CMK (cell line): Measurements from ENCODE around the gene FBLN5.
"Not testable (repeated sequence)": the region's sequence is repeated elsewhere in the genome, so short reads cannot be mapped to it uniquely, and the experiment has no call there.

Source experiments
- DNase-seq: peaks from one replicate; pipeline ENCODE4 v3.0.0-alpha.2; 2010; ENCODE audit warnings: low read depth

The FBLN5 gene

DNA sequence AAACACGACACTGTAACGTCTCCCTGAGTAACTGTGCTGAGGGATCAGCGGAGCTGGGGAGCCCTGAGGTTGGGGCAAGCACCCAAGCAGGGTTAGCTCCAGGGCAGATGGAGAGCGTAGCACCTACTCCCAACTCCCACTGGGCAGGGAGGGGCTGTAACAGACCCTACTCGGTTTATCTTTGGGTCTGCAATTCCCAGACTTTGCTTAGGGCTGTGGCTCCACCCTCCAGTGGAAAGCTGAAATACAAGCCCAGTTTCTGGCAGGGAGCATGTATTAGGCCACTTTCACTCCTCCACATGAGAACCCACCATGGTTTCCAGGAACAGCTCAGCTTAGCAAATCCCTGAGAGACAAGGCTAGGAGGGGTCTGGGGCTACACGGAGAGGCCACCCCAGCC lies 62.8 kb downstream of the FBLN5 start:
- no peak for DNase-seq

DNA sequence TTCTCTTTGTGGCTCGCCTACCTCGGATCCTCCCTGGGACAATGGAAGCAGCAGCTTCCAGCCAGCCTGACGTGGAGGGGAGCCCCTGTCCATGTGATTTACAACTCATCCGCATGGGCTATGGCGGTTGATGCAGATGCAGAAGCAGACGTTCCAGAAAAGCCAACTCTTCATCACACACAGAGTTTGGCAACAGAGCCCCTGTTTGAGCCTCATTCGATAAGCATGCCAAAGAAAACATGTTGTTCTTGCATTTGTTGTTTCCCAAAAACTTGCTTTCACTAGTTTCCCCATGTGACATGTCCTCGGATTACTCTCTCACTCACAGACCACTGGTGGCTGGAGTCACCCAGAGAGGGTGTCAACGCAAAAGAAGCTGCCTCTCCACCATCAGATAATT lies 63.7 kb downstream of the FBLN5 start:
- no peak for DNase-seq

DNA sequence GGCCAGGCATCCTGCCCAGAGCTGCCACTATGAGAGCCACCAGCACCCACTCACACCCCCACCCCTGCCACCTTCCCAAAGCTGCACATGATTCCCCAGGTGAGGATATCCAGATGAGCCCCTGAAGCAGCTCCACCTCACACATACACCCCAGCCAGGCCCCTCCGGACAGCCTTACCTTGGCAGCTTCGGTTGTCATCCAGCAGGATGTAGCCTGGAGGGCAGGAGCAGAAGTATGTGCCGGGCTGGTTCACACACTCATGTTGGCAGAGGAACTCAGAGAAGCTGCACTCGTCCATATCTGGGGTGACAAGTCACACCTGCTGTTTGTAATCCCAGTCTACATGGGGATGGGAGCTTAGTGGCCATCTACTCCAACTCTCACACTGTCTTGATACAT lies 64.7 kb downstream of the FBLN5 start:
- no peak for DNase-seq

DNA sequence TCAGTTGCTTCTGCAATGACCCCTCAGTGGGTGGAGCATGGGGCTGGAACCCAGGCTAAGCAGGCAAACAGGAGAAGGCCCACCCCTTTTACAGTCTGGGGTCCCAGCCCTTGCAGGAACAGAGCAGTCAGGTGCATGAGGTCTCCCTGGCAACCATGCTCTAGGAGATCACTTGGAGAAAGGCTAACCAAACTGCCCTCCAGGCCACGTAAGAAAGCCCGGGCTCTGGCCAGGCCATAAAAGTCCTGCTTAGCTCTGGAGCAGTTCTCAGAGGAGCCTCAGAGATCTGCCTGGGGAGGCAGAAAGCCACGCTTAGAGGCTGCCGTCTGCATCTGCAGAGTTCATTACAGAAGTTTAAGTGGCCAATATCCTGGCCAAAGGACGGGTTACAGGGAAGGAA lies 65.1 kb downstream of the FBLN5 start:
- no peak for DNase-seq

DNA sequence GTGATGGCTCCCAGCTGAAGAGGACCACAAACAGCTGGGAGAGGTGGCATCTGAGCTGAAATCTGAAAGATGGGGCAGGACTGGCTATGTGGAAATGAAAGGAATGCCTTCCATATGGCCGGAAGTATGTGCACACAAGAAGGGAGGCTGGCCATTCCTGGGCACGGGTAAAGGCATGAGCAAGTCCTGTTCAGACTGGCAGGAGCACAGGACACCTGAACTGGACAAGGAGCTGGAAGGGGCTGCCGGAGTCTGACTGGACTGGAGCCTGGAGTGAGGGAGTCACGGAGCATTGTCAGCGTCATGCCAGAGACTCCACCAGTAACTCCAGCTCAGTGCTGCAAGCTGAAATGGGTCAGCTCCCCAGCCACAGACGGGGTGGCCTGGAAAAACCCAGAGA lies 68.3 kb downstream of the FBLN5 start:
- no peak for DNase-seq

DNA sequence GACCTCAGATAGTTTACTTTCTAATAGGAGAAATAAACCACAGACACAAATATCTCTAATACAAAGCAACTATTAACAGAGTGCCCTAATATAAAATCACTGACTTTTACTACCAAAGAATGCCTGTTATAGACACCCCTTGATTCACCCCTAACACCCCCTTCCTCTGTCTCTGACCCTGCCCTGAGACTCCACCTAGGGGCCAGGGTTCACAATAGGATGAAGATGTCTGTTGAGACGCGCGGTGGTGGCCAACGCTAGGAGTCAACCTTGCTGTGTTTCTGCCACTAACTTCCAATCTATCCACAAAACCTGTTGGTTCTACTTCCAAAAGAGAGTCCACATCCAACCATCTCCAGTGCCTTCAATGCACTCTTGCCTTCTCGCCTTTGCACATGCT lies 69.2 kb downstream of the FBLN5 start:
- DNase-seq, result no peak

DNA sequence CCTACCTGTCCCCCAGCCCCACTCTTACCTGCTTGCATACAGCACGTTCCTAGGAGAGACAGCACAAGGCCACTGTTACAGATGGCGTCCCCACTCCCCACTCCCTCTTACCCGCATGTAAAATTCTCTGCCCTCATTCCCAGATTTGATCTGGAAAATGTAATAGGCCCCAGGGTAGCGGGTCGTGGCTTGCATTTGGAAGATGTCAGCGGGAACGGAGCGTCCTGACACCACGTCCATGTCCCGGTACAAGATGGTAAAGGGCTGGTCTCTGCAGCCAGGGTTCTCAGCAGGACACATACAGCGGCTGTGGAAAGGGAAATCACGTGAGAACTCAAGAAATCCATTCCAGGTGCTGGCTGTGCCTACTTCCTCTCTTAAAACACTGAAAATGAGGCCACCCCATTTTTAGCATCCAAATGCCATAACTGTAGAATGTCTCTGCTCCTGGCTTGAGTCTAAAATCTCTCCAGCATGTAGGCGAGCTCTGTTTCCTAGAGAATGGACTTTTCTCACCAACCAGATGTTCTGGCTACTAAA lies 70.0 kb downstream of the FBLN5 start:
- no peak for DNase-seq

DNA sequence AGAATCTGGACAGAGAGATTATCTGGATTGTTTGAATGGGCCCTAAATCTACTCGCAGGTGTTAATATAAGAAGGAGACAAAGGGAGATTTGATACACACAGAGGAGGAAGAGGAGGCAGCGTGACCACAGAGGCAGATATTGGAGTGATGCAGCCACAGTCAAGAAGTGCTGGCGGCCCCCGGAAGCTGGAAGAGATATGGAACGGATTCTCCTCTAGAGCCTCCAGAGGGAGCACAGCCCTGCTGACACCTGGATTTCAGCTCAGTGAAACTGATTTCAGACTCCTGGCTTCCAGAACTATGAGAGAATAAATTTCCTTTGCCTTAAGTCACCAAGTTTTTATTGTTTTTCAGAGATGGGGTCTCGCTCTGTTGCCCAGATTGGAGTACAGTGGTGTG lies 71.0 kb downstream of the FBLN5 start:
- no peak for DNase-seq

DNA sequence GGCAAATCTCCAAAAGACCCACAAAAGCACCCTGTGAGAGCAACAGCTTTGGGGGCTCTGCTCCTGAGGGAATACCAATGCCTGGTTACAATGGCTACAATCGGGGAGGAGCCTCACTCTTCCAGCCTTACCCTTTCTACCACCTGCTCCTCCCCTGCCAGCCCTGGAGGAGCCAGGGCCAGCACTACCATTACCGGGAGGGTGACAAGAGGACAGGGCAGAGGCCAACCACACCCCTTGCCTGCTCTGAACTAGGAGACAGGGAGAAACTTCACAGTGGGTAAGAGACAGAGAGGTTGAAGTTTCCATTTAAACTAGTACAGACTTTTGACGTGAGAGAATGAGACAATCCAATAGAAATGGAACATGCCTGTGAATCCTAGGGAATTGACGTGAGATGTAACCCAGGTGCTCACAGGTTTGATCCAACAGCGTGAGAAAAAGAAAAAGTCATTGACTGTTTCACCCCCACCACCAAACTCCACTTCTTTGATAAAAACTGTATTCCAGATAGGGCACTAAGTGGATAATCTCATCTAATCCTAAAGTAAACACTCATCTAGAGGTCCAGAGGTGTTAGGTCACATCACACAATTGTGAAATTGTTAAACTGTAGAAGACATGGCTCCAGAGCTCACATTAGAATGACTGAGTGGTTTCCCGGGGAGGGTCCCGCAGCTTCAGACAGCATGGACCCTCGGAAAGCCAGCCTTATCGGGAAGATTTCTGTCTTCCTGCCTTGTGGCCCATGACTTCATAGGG lies 71.8 kb downstream of the FBLN5 start:
- DNase-seq, result no peak

DNA sequence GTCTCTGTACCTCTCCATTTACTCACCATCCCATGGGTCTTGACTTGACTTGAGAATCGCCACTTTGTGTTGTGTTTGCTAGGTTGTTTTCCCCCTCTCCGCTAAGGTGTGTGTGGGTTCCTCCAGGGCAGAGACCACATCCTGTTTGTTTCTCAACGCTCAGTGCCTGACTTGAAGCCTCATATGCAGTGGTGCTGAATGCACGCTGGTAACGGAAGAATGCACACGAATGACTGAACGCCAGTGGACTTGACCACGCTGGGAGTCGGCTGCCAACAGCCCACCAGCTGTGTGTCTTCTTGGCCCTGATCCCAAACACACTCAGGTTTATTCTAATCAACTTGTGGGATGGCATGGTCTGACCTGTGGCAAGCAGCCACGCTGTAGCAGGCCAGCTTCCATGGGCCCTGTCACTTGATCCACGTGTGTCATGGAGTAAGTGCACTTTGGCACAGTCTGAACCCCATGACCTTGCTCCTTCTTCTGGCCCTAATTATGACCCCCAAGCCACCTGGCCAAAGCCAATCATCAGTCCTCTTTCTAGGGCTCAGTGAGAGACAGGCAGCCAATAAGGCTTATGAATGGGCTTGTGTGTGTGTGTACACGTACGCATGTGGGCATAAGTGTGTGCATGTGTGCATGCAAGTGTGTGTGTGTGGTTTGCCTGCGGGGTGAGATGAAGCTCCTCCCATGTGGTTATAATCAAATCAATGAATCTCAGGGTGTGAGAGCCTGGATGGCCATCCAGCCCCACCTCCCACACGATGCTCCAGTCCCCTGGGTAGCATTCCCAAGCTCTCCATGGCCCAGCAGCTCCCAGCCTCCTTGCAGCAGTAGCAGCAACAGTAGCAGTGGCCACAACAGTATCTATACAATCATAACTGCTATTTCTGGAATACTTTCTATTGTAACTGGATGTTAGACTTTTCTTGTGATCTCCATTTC lies 73.8 kb downstream of the FBLN5 start:
- DNase-seq, result no peak

DNA sequence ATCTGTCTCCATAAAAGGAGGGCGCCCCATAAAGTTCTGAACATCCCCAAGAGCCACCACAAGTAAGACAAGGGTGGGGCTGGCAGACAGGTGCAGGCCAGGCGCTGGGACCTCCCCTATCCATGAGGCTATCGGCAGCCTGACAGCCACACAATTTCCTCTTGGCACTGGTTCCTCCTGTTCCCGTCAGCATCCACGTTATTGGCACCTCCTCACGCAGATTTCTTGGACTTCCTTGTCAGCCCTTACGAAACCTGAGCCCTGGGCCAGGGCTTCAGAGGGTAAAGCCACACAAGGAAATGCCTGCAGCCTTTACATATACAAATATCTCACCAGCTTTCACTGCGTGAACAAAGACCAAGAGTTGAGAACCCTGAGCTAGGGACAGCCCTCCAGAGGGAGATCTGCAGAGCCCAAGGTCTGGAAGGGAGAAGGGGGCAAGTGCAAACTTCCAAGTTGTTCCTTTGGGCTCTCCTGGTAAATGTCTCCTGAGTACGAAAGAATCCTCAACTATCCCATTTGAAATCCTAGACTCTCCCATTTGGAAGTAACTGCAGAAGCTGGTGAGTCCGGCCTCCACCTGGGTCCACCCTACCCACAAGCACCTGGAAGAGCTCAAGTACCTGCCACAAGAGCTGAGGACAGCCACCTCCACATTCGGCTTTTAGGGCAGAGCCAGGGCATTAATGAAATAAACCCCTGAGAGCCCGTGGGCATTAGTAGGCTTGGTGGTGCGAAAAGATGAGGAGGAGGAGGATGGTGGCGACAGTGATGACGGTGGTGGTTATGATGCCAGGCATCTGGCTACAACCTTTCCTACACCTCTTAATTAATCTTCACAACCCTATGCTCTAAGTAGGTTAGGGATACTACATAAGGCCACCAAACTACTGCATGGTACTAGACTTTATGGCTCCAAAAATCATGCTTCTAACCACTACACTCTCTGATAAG lies 74.7 kb downstream of the FBLN5 start:
- no peak for DNase-seq

DNA sequence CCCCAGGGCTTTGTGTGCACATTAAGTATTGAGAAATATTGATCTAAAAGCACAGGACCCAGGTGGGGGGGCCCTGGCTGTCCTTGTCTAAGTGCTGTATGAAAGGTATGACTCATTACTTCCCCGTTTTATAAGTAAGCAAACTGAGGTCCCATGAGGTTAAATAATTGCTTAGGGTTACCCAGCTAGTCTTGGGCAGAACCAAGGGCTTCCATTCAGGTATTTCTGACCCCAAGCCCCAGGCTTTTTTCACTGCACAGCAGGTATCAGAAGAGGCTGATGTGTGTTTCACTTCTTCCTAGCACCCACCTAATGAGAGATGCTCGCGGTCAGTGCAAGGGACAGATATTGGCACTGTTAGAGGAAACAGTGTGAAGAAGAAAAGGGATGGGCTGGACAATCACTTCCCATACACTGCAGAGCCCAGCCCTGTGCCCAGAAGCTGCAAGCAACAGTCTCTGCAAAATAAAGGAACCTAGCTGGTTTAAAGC lies 75.4 kb downstream of the FBLN5 start:
- no peak for DNase-seq

DNA sequence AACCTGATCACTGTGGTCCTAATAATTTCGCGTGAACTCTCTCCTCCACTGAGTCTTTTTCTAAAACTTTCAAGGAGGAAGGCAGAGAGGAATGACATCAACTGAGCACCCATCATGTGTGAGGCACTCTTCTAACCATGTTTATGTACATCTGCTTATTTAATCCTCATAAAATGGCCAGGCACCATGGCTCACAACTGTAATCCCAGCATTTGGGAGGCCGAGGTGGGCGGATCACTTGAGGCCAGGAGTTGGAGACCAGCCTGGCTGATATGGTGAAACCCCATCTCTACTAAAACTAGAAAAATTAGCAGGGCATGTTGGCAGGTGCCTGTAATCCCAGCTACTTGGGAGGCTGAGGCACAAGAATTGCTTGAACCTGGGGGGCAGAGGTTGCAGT lies 76.1 kb downstream of the FBLN5 start:
- DNase-seq, result not testable (repeated sequence)

DNA sequence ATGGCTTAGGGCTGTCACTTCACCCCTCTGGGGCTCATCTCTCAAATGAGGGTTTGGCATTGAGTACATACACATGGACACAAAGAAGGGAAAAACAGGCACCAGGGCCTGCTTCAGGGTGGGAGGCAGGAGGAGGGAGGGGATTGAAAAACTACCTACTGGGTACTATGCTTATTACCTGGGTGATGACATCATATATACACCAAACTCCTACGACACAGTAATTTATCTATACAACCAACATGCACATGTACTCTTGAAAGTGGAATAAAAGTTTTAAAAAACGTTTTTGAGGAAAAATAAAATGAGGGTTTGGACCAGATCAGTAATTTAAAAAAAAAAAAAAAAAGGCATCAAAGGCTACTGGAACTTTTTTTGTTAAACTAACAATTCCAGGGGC lies 76.6 kb downstream of the FBLN5 start:
- no peak for DNase-seq

DNA sequence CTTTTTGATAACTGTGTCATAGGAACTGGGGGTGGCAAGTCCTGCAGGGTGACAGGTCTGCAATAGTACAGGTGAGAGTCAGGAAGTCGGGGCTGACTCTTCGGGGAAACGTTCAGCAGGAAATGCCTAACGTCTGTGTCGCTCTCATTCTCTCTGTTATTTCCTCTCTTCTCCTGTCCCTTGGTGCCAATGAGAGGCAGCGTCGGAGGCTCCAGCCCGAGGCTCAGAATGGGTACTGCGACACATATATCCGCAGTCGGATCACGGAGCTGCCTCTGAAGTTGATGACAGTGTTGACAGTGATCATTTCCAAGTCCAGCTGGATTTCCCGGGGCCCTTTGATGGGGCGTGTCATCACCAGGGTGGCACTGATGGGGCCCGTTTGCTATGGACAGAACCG lies 77.5 kb downstream of the FBLN5 start:
- DNase-seq, result no peak

DNA sequence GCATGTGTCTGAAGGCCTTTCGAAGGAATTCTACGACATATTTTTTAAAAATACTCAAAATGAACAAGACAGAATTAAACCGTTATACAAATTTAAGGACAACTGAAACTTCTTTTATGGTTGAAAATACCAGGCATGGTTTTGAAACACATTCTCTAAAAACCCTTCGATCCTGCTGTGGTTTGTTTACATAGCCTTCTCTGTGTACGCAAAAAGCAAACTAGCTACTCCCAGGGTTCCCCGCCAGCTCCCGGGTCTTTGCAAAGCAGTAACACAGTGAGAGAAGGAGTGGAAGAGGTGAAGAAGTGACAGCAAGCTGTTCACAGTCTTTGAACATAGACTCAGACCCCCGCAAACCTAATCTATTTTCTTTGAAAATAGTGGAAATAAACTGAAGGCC lies 77.9 kb downstream of the FBLN5 start:
- DNase-seq, result no peak

DNA sequence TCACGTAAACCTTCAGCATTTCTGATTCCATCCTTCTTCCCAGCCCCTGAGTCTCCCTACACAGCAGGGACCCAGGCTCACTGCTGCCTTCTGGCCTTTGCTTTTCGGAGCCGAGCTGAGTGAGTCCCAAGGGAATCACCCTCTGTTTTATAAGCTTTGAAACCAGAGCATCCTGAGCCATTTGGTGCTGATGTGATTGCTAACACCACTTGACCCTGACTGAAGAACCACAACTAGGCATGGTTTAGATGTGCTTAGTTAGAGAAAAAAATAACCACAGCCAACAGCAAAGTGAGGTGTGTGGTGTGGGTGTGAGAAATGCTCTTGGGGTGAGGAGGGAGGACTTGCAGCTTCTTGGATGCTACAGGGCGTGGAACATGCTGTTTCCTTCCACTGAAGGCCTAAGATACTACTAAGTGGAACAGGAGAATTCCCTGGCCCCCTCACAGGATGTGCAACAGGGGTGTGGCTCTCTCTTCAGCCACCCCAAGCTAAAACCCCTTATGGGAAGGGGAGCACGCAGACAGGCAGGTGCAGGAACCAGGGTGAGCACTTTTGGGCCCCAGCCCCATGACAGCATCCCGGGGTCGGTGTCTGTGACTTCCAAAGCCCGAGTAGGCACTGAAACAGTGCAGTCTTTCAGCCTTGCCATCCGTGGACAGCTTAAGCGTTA lies 80.0 kb downstream of the FBLN5 start, which contains the start of gene TC2N:
Gene TC2N, minus strand, starts transcription at position 221 of the 673 bp plus-strand sequence. CDS start 53,767 bp downstream, outside the sequence.
- no peak for DNase-seq

DNA sequence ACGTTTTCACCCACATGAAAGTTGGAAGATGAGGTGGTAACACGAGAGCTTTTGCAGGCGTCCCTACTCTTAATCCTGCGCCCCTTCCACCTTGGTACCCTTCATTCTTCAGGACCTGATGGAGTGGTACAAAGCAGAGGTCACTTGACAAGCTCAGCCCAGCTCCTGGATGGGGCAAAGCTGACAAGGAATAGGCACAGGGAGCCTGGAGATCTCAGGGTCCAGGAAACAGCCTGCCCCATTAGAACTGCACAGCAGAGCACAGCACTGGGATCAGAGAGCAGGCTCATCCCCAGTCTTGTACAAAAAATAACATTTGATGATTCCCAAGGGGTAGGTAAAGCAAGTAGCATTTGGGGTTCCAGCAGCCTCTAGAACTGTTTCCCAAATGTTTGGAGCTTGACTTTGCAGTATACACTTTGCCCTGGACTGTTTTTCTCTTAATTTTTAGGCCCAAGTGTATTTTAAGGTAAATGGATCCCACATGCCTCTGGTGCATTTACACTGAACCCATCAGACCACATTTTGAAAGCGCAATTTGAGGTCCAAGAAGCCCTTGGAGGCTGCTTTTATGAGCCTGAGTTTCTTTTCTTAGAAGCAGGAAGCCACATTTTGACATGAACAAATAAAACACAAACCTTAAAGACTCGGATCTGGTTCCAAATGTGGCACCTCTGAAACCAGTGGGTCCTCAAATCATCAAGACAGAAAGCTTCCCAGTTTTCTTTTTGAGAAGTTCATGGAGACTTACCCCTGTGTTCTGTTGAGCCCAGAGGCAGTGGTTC lies 80.8 kb downstream of the FBLN5 start:
- DNase-seq, result no peak

DNA sequence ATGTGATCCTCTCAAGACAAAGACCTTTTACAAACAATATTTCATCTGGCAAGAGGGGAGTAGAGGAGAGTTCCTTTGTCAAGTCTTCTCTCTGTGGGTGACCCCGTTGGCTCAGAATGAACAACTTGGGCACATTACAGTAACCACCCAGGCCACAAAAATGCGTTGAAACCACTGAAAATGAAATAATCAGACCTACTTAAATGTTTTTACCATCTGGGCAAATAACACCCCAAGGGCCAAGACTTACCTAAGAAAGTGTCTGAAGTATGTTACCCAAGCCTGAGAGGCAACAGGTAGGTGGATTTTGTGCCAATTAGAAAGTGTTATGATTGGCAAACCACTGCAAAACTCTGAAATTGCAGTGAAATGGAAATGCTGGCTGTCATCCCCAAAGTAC lies 81.4 kb downstream of the FBLN5 start:
- DNase-seq, result no peak

DNA sequence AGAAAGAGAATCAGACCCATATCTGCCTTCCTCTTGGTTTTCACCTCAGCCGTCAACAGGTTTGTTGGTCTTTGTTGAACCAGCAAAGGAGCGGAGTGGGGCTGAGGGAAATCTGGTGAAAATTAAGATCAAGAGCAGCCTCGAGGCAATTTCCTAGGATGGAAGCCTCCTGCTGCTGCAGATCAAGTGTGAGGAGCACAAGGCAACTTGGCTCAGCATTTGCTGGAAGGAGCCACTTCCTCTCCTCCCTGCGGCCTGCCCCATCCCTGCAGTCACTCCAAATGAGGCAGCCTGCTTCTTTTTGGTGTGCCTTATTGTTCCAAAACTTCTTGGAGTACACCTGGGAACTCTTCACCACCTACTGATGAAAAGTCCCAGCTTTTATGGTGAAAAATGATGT lies 85.1 kb downstream of the FBLN5 start:
- DNase-seq, result no peak
